Measurements from ENCODE around the gene ASB3.

Gene ASB3

DNA sequence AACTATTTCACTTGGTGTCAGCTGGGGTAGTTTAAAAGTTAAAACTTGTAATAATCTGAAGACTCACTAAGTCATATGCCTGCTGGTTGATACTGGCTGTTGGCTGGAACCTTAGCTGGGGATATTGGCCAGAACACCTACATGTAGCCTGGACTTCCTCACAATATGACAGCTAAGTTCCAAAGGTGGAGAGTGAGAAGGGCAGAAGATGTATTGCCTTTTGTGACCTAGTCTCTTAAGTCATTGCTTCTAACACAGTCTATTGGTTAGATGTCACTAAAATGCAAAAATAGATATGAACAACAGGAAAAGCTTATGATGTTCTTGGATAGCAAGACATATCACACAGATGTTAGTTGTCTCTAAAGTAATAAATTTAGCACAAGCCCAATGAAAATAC lies 132.4 kb downstream of the ASB3 start:
- no peak for DNase-seq (ENCODE audit: low spot score)
- FAIRE-seq = no peak

- FAIRE-seq = no peak
- DNase-seq (ENCODE audit: low spot score) = no peak
Observed at GRCh38 chr2:53652131-53652530, 134.6 kb downstream of the ASB3 start.

GRCh38 chr2:53646788-53647187 lies 140.0 kb downstream of the ASB3 start:
- DNase-seq (ENCODE audit: low spot score) = no peak
- FAIRE-seq = peak; percentile 17

DNA sequence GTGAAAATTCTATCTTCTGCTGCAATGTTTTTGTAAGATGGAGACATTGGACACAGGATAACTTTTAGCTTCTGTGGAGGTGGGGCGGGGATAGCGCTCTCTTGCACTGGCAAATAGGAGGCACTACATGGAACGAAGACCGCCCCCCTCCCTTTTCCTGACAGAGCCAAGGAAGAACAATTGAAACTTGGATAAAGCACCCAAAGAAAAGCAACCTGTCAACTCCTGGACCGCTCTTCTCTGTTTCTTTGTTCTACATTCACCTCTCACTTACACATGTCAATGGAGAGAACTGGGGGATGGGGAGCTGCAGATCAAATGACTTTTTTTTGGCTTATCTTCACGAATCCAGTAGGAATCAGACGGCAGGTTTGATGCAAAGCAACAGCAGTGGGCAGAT lies 145.5 kb downstream of the ASB3 start:
- DNase-seq (ENCODE audit: low spot score) (no peak), FAIRE-seq (no peak)

- DNase-seq (ENCODE audit: low spot score) (no peak), FAIRE-seq (no peak)
Observed at GRCh38 chr2:53640466-53640865, 146.3 kb downstream of the ASB3 start.

GRCh38 chr2:53636596-53636995 lies 150.2 kb downstream of the ASB3 start:
- DNase-seq (ENCODE audit: low spot score) (no peak), FAIRE-seq (no peak)

- no peak for FAIRE-seq
- DNase-seq (ENCODE audit: low spot score) = no peak
Observed at GRCh38 chr2:53636109-53636508, 150.6 kb downstream of the ASB3 start.

GRCh38 chr2:53635694-53636093 lies 151.1 kb downstream of the ASB3 start:
- FAIRE-seq (no peak), DNase-seq (ENCODE audit: low spot score) (no peak)

GRCh38 chr2:53633441-53633840 lies 153.3 kb downstream of the ASB3 start:
- DNase-seq (ENCODE audit: low spot score) = no peak
- no peak for FAIRE-seq

DNA sequence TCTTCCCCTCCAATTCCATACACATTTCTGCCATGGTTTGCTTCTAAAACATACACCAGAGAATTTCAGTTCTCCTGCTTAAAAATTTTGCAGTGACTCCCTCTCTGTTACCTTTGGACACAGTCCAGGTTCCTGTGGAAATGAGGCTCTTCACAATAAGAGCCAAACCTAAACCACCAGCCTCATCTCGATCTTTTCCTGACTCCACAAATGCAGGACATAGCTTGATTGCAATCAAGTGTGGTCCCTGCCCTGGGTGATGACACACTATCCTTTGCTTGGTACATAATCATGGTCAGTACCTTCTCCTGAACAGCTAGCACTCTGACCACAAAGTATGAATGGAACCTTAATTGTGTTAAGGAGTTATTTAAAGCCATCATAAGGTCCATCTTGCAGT lies 154.0 kb downstream of the ASB3 start:
- FAIRE-seq (peak; percentile 58), DNase-seq (ENCODE audit: low spot score) (no peak)

GRCh38 chr2:53632126-53632460 lies 154.7 kb downstream of the ASB3 start:
- FAIRE-seq = no peak

DNA sequence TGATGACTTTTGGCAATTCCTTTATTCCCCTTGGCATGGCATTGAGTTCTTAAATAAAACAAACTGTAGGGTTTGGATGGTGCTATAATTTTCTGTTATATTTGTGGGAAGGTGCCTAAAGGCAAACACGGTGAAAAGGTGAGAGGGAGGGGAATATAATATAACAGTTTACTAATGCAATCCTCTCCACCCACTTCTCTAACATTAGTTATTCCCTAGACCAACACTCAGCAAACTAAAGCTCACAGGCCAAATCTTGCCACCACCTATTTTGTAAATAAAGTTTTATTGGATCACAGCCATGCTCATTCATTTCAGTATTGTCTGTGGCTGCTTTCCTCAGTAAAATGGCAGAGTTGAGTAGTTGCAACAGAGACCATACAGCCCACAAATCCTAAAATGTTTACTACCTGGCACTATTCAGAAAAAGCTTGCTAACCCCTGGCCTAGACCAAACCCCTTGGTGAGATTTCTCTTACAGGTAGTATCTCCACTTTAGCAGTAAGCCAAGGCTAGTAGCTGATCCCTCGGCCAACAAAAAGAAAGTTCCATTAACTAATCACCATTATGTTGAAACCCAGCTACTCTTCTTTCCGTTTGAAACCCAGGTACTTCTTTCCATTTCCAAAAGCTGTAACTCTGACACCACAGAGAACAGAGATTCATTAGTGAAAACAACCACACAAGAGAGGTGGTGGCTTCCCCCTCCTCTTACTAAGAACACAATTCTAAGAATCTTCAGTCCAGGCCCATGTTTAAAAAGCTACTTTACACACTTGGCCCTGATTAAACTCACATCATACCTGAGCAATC lies 155.2 kb downstream of the ASB3 start:
- no peak for DNase-seq (ENCODE audit: low spot score)
- FAIRE-seq = no peak

More at GRCh38 chr2:53632126-53632460, 154.7 kb downstream of the ASB3 start:
- DNase-seq (ENCODE audit: low spot score) = no peak

- no peak for DNase-seq (ENCODE audit: low spot score)
- FAIRE-seq = no peak
Observed at GRCh38 chr2:53630026-53630606, 156.6 kb downstream of the ASB3 start.

DNA sequence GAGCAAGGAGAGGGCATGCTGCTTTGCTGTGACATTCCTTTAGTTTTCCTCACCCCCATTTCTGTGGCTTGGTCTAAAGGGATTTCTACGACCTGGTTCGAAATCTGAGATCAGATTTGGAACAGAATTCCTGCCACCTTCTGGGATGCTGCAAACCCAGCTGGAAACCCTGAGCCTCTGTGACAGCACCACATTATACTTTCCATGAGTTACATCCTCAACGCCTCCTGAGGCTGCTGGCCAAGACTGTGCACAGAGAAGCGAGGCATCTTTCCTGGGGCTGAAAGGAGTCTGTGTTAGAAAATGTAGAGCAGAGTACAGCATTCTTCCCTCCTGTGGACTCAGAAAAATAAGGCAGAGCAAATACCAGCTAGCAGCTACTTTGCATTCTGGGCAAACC lies 157.3 kb downstream of the ASB3 start:
- FAIRE-seq = no peak
- no peak for DNase-seq (ENCODE audit: low spot score)

DNA sequence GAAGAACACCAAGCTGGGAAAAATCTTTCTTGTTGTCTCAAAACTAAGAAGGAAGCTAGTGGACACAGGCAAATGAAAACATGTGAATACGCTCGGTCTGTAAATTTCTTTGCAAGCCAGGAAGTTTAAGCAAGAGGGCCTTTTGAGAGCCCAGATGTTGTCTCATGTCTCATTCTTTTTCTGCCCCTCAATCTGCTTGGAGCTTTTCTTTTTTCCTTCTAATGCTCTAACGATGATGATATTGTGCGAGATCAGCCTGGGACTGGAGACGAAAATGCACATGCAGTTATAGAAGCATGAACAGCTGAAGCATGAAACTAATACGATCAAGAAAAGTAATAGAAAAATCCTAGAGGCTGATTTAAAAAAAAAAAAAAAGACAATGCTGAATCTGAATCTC lies 157.8 kb downstream of the ASB3 start:
- FAIRE-seq (no peak), DNase-seq (ENCODE audit: low spot score) (no peak)

DNA sequence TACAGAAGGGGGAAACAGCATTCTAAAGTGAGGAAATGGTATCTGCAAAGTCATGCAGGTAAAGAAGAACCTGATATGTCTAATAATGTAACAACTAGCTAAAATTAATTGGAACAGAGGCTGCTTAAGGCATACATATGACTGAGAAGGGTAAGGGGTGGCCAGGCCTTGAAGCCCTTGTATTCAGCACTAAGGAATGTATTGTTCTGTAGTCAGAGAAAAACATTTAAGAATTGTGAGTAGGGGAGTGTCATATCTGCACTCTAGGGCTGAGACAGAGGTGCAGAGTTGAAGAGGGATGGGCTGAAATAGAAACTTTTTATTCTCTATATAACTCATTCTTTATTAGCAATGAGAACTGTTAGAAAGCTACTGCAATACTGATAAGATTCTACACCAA lies 164.6 kb downstream of the ASB3 start:
- no peak for FAIRE-seq
- no peak for DNase-seq (ENCODE audit: low spot score)

- FAIRE-seq = no peak
- no peak for DNase-seq (ENCODE audit: low spot score)
Observed at GRCh38 chr2:53620981-53621380, 165.8 kb downstream of the ASB3 start.
